ENCODE data around the gene SIX3. TPM values are rescaled to one million over a fixed set of nuclear protein-coding genes. Genes with fewer than 3 reads are reported as not detected.

SIX3 gene
- polyA plus RNA-seq, 2 of the 4 experiments (the other 2 are of a cell fraction), result 0.22 to 0.59 TPM

DNA sequence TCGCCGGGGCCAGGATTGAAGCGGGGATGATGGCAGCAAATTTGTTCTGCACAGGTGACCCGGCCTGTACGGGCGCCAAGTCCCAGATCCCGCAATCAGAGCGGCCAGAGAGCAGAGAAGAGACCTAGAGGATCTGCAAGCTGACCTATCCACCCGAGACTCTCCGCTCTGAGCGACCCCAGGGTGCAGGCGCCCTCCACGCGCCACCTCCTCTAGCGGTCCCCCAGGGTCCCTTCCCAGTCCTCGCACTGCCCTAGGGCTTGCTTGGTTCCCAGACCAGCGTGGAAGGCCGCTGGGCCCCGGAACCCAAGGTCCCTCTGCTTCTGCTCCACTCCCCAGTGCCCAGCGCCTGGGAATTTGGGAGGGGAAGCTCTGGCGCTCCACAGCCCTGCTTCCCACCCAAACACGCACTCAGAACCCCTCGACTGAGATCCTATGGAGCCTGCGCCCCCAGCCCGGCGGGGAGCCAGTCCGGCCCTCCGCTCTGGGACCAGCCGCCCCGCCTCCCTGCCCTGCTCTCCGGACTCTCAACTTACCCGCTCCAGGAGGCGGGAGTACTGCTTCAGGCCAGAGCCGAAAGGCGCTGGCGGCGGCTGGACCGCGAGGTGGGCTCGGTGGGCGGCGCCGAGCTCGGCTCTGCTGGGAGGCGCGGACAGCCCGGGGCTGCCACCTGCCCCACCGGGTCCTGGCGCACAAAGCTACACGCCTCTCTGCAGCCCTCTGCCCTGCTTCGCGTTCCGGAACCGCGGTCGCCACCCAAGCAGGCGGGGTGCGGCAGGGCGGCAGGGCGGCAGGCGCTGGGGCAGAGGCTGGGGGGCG lies 3.0 kb upstream of the SIX3 start:
- DNase-seq (ENCODE audit: low read depth in 1 of 2, low spot score in 1 of 2) (peak in 1 of 2 experiments; percentile 52), FAIRE-seq (no peak), ATAC-seq (peak; percentile 61 to 76)
- H3K4me2 ChIP-seq, result peak overlapping the region; percentile 92
- ChIA-PET POLR2A (interaction anchor here (0.6 to 1.8 kb wide), 9 partner anchors 14 to 770 kb away, joined by 3 to 8 read pairs (median 5); partner anchors contain the start of genes CAMKMT, PPM1B and PREPL), CTCF (interaction anchor here (0.7 to 5.0 kb wide), 10 partner anchors 8 to 459 kb away, joined by 3 to 33 read pairs (median 4); no protein-coding TSS in a partner anchor)
- no peaks in the 10 kb centered on the region for H3K9me3 ChIP-seq
- peak overlapping the region; percentile 93 for H3K27ac ChIP-seq
- under 1% methylated on average over 43 of the region's 62 CpGs for WGBS (ENCODE audit: missing lambda C conversion rate)
- peak in 1 of 2 experiments; percentile 41; a peak in 2 of 5 replicates for TF ChIP-seq JUN (IDR thresholded peaks at IDR 0.05)
- TF ChIP-seq PHF8 (IDR thresholded peaks at IDR 0.05; ENCODE audit: borderline replicate concordance, low read depth), result peak; percentile 69; the same call in 1 of the 2 replicates
- TF ChIP-seq, protein P1, sequence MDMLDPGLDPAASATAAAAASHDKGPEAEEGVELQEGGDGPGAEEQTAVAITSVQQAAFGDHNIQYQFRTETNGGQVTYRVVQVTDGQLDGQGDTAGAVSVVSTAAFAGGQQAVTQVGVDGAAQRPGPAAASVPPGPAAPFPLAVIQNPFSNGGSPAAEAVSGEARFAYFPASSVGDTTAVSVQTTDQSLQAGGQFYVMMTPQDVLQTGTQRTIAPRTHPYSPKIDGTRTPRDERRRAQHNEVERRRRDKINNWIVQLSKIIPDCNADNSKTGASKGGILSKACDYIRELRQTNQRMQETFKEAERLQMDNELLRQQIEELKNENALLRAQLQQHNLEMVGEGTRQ (IDR thresholded peaks at IDR 0.05), result no peak
- TF ChIP-seq, protein P2, sequence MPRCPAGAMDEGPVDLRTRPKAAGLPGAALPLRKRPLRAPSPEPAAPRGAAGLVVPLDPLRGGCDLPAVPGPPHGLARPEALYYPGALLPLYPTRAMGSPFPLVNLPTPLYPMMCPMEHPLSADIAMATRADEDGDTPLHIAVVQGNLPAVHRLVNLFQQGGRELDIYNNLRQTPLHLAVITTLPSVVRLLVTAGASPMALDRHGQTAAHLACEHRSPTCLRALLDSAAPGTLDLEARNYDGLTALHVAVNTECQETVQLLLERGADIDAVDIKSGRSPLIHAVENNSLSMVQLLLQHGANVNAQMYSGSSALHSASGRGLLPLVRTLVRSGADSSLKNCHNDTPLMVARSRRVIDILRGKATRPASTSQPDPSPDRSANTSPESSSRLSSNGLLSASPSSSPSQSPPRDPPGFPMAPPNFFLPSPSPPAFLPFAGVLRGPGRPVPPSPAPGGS (IDR thresholded peaks at IDR 0.05), result peak; percentile 51; the same call in 1 of the 3 replicates
- TF ChIP-seq CHD2 (IDR thresholded peaks at IDR 0.05; ENCODE audit: low read length, partially characterized antibody), result no peak
- TF ChIP-seq POLR2A (IDR thresholded peaks at IDR 0.05; ENCODE audit: low read length), result peak; percentile 17; the same call in 1 of the 2 replicates
- H3K4me1 ChIP-seq, result peaks cover 25% of the 10 kb centered on the region
- H3K4me3 ChIP-seq, result peak overlapping the region; percentile 82

GRCh38 chr2:44939106-44940048 lies 2.1 kb upstream of the SIX3 start:
- FAIRE-seq (no peak), DNase-seq (ENCODE audit: low read depth in 1 of 2, low spot score in 1 of 2) (no peak), ATAC-seq (peak; percentile 33 to 48)
- H3K4me3 ChIP-seq, result peak overlapping the region; percentile 82
- H3K4me1 ChIP-seq, result peaks cover 25% of the 10 kb centered on the region
- H3K4me2 ChIP-seq, result peak overlapping the region; percentile 92
- H3K9me3 ChIP-seq, result no peaks in the 10 kb centered on the region
- ChIA-PET POLR2A (interaction anchor here (1.1 to 1.8 kb wide), 4 partner anchors 13 to 580 kb away, joined by 3 to 8 read pairs (median 8); partner anchors contain the start of genes CAMKMT and PREPL), CTCF (interaction anchor here (0.6 to 5.0 kb wide), 10 partner anchors 9 to 547 kb away, joined by 3 to 33 read pairs (median 4); no protein-coding TSS in a partner anchor)
- WGBS (ENCODE audit: missing lambda C conversion rate), result 32% methylated on average over 38 of the region's 42 CpGs
- TF ChIP-seq POLR2A (IDR thresholded peaks at IDR 0.05; ENCODE audit: low read length) (0 out of 2 replicates have a peak, but pooled peaks have one; percentile 13), POLR2AphosphoS2 (conservative IDR thresholded peaks at IDR 0.05; ENCODE audit: low read length) (no peak)
- TF ChIP-seq, protein P2 (IDR thresholded peaks at IDR 0.05), result peak; percentile 16; the same call in 2 of the 3 replicates
- H3K27ac ChIP-seq, result peak overlapping the region; percentile 93

- ChIA-PET POLR2A (no interaction called here), CTCF (interaction anchor here (0.6 to 4.4 kb wide), 8 partner anchors 8 to 547 kb away, joined by 3 to 28 read pairs (median 4); no protein-coding TSS in a partner anchor)
- peak overlapping the region in 1 of 2 experiments; percentile 93; a peak in 4 of 6 replicates for H3K27ac ChIP-seq
- ATAC-seq (no peak), FAIRE-seq (no peak), DNase-seq (ENCODE audit: low read depth in 1 of 2, low spot score in 1 of 2) (no peak)
- H3K9me3 ChIP-seq, result no peaks in the 10 kb centered on the region
- no peak for TF ChIP-seq SMC3 (IDR thresholded peaks at IDR 0.05)
- no peak for TF ChIP-seq FOSB (CRISPR knock-in tag; IDR thresholded peaks at IDR 0.05)
- TF ChIP-seq MAZ (IDR thresholded peaks at IDR 0.05; ENCODE audit: borderline replicate concordance, low read depth, low read length), result no peak
- no peak for TF ChIP-seq EHF (CRISPR knock-in tag; IDR thresholded peaks at IDR 0.05)
- TF ChIP-seq ELK1 (IDR thresholded peaks at IDR 0.05; ENCODE audit: low read depth, low read length), result no peak
- no peak for TF ChIP-seq TFCP2L1 (CRISPR knock-in tag; IDR thresholded peaks at IDR 0.05)
- no peak for TF ChIP-seq CEBPB (IDR thresholded peaks at IDR 0.05)
- no peak for TF ChIP-seq MYC (IDR thresholded peaks at IDR 0.05; ENCODE audit: borderline replicate concordance, low read length)
- no peak for TF ChIP-seq EP300 (IDR thresholded peaks at IDR 0.05)
- H3K4me1 ChIP-seq, result peaks cover 25% of the 10 kb centered on the region
- WGBS (ENCODE audit: missing lambda C conversion rate), result 94% methylated on average over 14 of the region's 14 CpGs
- H3K4me2 ChIP-seq, result peak overlapping the region; percentile 92; the same call in 1 of the 3 replicates
- no peak overlapping the region for H3K4me3 ChIP-seq
Measured at GRCh38 chr2:44940049-44940494, 1.4 kb upstream of the SIX3 start.
